ENCODE results near the gene TMEM80. TPM values are rescaled to one million over a fixed set of nuclear protein-coding genes. Genes with fewer than 3 reads are reported as not detected.

Gene TMEM80
- total and polyA plus RNA-seq, 2 of the 4 experiments (the other 2 are of a cell fraction): 5.6 to 21.7 TPM

DNA sequence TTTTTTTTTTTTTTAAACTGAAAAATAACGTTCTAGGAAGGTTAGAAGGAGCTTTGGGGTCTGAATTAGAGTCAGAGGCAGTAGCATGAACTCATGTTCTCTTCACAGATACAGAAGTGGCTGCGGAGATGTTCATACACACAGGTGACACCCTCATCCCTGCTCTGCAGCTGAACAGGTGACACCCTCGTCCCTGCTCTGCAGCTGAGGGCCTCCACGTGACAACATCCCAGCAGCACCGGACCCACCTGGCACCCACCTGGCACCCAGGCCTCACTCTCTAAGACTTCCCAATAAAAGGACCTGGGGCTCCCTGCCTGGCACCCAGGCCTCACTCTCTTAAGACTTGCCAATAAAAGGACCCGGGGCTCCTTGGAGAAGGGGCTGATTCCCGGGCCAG, 38.8 kb upstream of the TMEM80 start:
- no peak overlapping the region for H3K4me2 ChIP-seq (ENCODE audit: low read depth, low read length)
- H3K14ac ChIP-seq (replicated peaks; ENCODE audit: low read depth, low read length): no peak overlapping the region
- DNase-seq: no peak
- no peak overlapping the region for H2AK5ac ChIP-seq (ENCODE audit: low read depth, low read length)
- H3K4me3 ChIP-seq (ENCODE audit: insufficient read depth, low read depth, low read length): no peak overlapping the region
- peak overlapping the region; percentile 25 for H2AK9ac ChIP-seq (replicated peaks; ENCODE audit: low read depth, low read length, poor library complexity)
- no peak for ATAC-seq (ENCODE audit: low read depth)
- no peak overlapping the region for H2BK15ac ChIP-seq (ENCODE audit: low read depth, low read length)
- no peak overlapping the region for H3K4ac ChIP-seq (ENCODE audit: low read depth, low read length)
- dilution Hi-C loops (cut with HindIII; ENCODE audit: low sequenced_read_pairs, unreplicated experiment) (no loop called here), in situ Hi-C loops (cut with MboI; ENCODE audit: low sequenced_read_pairs) (no loop called here), intact Hi-C loops (cut with micrococcal nuclease) (no loop called here)
- no peak overlapping the region for H3K18ac ChIP-seq (ENCODE audit: low read depth, low read length)
- POLR2A ChIA-PET (ENCODE audit: unreplicated experiment): no interaction called here
- H3K27ac ChIP-seq (ENCODE audit: insufficient read depth, low read length): no peak overlapping the region
- no peaks in the 10 kb centered on the region for H3K27me3 ChIP-seq (ENCODE audit: control insufficient read depth, insufficient read depth, low read length)
- H3K9ac ChIP-seq (ENCODE audit: low read depth, low read length): no peak overlapping the region
- H3K79me1 ChIP-seq (ENCODE audit: low read depth in 1 of 2, low read length in 2 of 2): peaks cover 0 to 2% of the 10 kb centered on the region in 2 experiments; a peak in 1 of 4 replicates
- WGBS, 2 experiments (ENCODE audit: extremely low coverage in 2 of 2, insufficient read length in 1 of 2): 73% methylated on average over 2 of the region's 7 CpGs; no CpG with 5 or more reads in 1 of the 2 experiments
- TF ChIP-seq MAFK (IDR thresholded peaks at IDR 0.05; ENCODE audit: low read depth, low read length): no peak
- TF ChIP-seq BHLHE40 (IDR thresholded peaks at IDR 0.05; ENCODE audit: low read depth, low read length): no peak
- no peak overlapping the region for H2BK20ac ChIP-seq (ENCODE audit: low read depth, low read length)
- no peak overlapping the region for H2BK120ac ChIP-seq (ENCODE audit: low read depth, low read length)
- peaks cover 3% of the 10 kb centered on the region; the same call in 1 of the 2 replicates for H4K20me1 ChIP-seq (ENCODE audit: insufficient read depth, low read length)
- no peak overlapping the region for H4K8ac ChIP-seq (ENCODE audit: low read depth in 2 of 2, low read length in 2 of 2)
- CTCF ChIA-PET: no interaction called here
- no peak overlapping the region for H2AFZ ChIP-seq (replicated peaks; ENCODE audit: low read length, poor library complexity)
- no peaks in the 10 kb centered on the region for H3K9me3 ChIP-seq (ENCODE audit: control insufficient read depth, insufficient read depth, low read length)
- BruUV-seq (replicated peaks): no TSS peak
- no peaks in the 10 kb centered on the region for H3K9me1 ChIP-seq (ENCODE audit: insufficient read depth, low read length)
- H4K5ac ChIP-seq (ENCODE audit: low read depth, low read length): no peak overlapping the region
- H3K56ac ChIP-seq (ENCODE audit: extremely low read depth, insufficient read depth, low read length): no peak overlapping the region
- no peak overlapping the region for H2BK5ac ChIP-seq (ENCODE audit: low read depth, low read length, poor library complexity, severe bottlenecking)
- H4K91ac ChIP-seq (ENCODE audit: insufficient read depth, low read depth, low read length): no peak overlapping the region
- H3K36me3 ChIP-seq (ENCODE audit: control insufficient read depth, insufficient read depth, low read length): peaks cover 22% of the 10 kb centered on the region
- H3K23ac ChIP-seq (ENCODE audit: low read depth, low read length): no peak overlapping the region
- no peaks in the 10 kb centered on the region for H3K4me1 ChIP-seq (ENCODE audit: control insufficient read depth, insufficient read depth, low read length)
